ENCODE data around the gene IGF2BP3.
A peak's percentile ranks its signal among the peaks of the same experiment; 100 is the strongest.

DNA sequence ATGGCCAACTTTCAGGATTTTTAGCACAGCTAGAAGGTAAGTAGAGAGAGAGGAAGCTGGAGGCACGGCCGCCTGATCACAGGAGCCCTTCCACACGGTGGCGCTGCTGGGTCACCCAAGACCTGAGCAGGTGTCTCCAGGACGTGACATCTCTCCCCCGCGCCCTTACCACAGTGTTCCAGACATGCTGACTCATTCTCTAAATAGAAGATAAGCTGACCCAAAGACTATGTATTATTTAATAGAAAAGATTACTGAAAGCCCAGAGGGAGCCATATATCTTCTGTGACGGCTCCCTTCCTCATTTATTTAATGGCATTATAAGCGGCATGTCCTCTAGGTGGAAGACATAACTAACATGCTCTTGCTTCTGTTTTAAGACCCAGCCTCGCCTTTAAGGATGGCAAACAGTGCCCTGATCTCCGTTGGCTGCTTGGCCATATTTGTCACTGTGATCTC is 197.1 kb downstream of the IGF2BP3 start:
- TF ChIP-seq, protein P1, sequence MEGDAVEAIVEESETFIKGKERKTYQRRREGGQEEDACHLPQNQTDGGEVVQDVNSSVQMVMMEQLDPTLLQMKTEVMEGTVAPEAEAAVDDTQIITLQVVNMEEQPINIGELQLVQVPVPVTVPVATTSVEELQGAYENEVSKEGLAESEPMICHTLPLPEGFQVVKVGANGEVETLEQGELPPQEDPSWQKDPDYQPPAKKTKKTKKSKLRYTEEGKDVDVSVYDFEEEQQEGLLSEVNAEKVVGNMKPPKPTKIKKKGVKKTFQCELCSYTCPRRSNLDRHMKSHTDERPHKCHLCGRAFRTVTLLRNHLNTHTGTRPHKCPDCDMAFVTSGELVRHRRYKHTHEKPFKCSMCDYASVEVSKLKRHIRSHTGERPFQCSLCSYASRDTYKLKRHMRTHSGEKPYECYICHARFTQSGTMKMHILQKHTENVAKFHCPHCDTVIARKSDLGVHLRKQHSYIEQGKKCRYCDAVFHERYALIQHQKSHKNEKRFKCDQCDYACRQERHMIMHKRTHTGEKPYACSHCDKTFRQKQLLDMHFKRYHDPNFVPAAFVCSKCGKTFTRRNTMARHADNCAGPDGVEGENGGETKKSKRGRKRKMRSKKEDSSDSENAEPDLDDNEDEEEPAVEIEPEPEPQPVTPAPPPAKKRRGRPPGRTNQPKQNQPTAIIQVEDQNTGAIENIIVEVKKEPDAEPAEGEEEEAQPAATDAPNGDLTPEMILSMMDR (IDR thresholded peaks at IDR 0.05): peak; percentile 88
- TF ChIP-seq EZH2phosphoT487 (IDR thresholded peaks at IDR 0.05): no peak

All from neural progenitor cell (in vitro differentiated cells).